NCI-H1105 treated with DMSO at 0.1 percent for 48 hours (cell line): Measurements from ENCODE around the gene OR1D5.
"Not testable (repeated sequence)": the region's sequence is repeated elsewhere in the genome, so short reads cannot be mapped to it uniquely, and the experiment has no call there.

ENCODE experiments used
- DNase-seq: peaks from one replicate; lab custom pipeline; 2025; lab: John Stamatoyannopoulos, UW

OR1D5 gene, protein sequence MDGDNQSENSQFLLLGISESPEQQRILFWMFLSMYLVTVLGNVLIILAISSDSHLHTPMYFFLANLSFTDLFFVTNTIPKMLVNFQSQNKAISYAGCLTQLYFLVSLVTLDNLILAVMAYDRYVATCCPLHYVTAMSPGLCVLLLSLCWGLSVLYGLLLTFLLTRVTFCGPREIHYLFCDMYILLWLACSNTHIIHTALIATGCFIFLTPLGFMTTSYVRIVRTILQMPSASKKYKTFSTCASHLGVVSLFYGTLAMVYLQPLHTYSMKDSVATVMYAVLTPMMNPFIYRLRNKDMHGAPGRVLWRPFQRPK

GRCh38 chr17:3063507-3063906, at the start of gene OR1D5:
Gene OR1D5, minus strand, starts transcription at chr17:3063607. Its CDS starts 0 bp downstream, at chr17:3063607.
- not testable (repeated sequence) for DNase-seq

GRCh38 chr17:3104322-3104721, 40.9 kb upstream of the OR1D5 start, which contains the start of gene OR1D2:
Gene OR1D2, minus strand, starts transcription at chr17:3104422. Its CDS starts 11,426 bp downstream, at chr17:3092996.
- DNase-seq: no peak

- not testable (repeated sequence) for DNase-seq
These were observed 10.4 kb upstream of the OR1D5 start for GRCh38 chr17:3073850-3074249.

GRCh38 chr17:3065192-3065591, 1.8 kb upstream of the OR1D5 start:
- DNase-seq: not testable (repeated sequence)

DNA sequence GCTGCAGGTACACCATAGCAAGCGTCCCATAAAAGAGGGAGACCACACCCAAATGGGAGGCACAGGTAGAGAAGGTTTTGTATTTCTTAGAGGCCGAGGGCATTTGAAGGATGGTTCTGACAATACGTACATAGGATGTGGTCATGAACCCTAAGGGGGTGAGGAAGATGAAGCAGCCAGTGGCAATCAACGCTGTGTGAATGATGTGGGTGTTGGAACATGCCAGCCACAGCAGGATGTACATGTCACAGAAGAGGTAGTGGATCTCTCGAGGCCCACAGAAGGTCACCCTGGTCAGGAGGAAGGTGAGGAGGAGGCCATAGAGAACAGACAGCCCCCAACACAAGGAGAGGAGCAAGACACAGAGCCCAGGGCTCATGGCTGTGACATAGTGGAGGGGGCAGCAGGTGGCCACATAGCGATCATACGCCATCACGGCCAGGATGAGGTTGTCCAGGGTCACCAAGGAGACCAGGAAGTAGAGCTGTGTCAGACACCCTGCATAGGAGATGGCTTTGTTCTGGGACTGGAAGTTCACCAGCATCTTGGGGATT, 506 bp downstream of the OR1D5 start:
- not testable (repeated sequence) for DNase-seq

DNA sequence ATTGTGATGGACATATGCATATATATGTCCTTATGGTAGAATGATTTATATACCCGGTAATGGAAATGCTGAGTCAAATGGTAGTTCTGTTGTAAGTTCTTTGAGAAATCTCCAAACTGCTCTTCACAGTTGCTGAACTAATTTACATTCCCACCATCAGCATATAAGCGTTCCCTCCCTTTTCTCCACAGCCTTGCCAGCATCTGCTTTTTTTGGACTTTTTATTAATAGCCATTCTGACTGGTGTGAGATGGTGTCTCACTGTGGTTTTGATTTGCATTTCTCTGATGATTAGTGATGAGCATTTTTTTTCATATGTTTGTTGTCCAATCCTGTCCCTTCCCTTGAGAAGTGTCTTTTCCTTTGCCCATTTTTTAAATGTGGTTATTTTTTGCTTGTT, 8.5 kb downstream of the OR1D5 start:
- DNase-seq: not testable (repeated sequence)

GRCh38 chr17:3049705-3050295, 13.6 kb downstream of the OR1D5 start:
- DNase-seq: no peak

DNA sequence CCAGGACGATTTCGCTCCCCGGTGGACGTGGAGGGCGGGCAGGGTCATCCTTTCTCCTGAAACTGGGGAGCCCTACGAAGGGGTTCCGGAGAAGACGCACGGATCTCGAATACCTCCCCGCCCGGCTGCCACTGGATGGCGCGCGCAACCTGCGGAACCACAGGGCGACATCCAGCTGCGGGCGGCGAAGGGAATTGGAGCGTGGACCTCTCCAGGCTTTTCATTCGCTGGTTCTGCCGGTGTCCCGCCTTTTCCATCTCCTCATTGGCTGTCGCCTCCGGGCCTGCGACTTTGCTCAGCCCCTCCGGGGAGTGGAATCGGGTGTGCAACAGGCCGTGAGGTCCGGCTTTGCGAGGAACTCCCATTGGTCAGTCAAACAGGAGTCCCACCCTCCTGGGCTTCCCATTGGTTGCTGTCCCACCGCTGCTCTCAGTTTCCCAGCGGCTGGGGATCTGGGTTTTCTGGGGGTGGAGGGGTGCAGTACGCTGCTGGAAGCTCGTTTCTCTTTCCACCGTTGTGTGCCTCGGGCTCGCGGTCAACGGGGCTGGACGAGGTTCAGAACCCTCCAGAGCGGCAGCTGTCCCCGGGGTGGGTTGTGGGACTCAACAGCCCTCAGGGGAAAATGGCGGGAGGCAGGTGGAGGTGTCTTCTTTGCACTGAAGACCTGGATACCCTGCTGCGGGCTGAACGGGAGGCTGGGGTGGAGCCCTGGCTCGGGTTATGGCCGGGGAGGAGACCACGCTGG, 14.5 kb downstream of the OR1D5 start:
- peak; percentile 88 for DNase-seq

DNA sequence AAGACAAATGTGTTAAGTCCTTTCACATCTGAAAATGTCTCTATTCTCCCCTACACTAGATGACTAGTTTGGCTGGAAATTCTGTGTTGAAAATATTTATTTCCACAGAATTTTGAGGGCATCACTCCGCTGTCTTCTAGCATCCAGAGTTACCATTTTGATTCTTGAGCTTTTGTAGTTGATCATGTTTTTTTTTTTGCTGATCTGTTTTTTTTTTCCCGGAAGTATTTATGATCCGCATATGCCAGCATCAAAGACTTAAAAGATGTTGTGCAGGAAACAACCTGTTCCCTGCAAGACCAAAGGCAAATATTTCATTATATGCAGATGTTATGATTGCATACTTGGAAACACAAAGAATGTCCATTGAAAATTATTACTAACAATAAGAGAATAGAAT, 16.7 kb downstream of the OR1D5 start:
- DNase-seq: no peak

DNA sequence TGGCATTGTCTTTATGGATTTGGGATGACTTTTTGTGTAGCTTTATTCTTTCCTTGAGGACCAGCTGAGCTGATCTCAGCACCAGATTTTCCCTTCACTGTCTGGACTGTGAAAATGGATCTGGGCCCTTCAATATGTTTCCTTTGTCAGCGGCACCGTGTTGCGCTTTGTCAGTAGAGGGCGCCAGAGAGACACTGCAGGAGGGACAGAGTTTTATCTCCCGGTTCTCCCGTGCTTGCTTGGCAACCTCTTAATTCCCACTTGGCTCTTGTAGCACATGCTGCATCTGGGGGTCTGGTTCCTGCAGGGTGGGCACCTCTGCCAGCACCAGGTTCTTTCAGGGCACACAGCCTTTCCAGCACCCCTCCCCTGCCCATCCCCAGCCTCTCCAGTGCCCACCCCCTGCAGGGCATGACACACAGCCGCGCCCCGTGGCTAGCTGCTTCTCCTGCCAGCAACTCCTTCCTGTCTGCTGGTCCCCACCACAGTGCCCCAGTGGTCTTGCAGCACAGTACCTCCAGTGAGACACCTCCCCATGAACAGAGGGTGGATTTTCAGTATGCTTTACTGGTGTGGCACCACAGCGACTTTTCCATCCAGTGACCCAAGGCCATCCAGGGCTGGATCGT, 19.6 kb downstream of the OR1D5 start:
- DNase-seq: no peak

GRCh38 chr17:3040882-3041281, 22.5 kb downstream of the OR1D5 start:
- DNase-seq: no peak

GRCh38 chr17:3039736-3040135, 23.7 kb downstream of the OR1D5 start:
- no peak for DNase-seq

GRCh38 chr17:3038941-3039340, 24.5 kb downstream of the OR1D5 start:
- no peak for DNase-seq

- no peak for DNase-seq
These were observed 26.1 kb downstream of the OR1D5 start for GRCh38 chr17:3037259-3037658.

GRCh38 chr17:3036800-3037199, 26.6 kb downstream of the OR1D5 start:
- no peak for DNase-seq

DNA sequence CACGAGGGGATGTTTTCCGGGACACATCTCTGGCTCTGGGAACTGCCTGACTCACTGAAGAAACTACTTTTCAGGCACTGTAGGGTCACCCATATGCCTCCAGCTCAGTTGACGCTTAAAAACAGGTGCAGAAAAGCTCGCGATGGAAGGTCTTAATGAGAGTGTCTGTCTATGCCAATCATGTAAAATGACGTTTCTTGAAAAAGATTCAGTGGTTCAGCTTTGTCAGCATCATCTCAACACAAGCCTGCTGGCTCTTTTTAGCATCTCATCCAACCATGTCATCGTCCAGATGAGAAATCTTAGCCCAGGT, 27.5 kb downstream of the OR1D5 start:
- no peak for DNase-seq

GRCh38 chr17:3035256-3035967, 28.0 kb downstream of the OR1D5 start:
- DNase-seq: no peak

GRCh38 chr17:3034578-3034920, 28.9 kb downstream of the OR1D5 start:
- DNase-seq: no peak

- DNase-seq: no peak
These were observed 29.4 kb downstream of the OR1D5 start for GRCh38 chr17:3033741-3034577.

DNA sequence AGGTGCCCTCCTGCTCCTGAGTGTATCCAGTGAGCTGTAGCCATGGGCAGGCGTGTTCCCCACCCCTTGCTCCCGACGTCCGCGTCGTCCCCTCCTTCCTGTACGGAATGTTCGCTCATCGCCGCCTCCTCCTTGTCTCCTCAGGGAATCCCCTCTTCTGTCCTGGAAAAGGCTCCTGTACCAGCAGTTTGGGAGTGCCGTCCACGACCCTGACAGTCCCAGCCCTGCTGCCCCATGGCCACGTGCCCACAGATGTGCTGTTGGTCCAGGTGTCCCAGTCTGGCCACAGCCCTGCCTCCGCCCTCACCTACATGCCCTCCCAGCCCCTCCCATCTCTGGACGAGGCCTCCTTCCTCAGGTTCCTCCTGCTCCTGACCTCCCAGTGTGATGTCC, 30.2 kb downstream of the OR1D5 start:
- no peak for DNase-seq
